HK-2 (cell line): Measurements from ENCODE around the gene AJAP1.
A peak's percentile ranks its signal among the peaks of the same experiment; 100 is the strongest.

Experiments
- DNase-seq: peaks from one replicate; pipeline ENCODE4 v3.0.0-alpha.2; 2018; ENCODE audit not compliant: unreplicated experiment

The AJAP1 gene

DNA sequence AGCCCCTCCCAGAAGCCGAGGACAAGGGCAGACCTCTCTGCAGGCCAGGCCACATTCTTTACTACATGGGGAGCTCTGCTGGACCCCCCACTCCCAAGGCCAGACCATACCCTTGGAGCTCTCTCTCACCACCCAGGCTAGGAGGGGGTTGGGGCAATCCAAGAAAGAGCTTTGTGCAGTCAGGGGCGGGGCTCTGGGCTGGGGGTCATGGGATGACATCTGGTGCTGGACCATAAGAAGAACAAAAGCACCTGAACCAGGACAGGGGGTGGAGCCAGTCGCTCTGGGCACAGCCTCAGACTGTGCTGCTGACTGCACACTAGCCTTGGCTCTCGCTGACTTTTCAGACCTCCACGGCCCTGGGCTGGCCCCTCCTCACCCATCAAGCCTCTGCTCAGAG lies 23.1 kb upstream of the AJAP1 start:
- no peak for DNase-seq

DNA sequence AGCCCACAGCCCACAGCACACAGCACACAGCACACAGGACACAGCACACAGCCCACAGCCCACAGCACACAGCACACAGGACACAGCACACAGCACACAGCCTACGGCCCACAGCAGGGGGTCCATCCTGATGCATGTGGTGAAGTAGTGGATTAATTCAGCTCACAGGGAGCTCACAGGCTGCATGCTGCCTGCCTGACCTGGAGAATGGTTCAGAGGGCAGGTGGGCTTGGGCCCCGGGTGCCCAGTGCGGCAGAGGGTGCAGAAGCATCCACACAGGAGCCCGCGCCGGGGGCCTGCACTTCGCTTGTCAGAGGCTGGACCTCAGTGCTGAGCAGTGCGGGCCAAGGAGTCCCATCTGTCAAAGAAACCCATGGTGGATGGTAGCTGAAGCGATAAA lies 21.1 kb upstream of the AJAP1 start:
- no peak for DNase-seq

- DNase-seq: no peak
Measured at GRCh38 chr1:4634156-4634792, 20.1 kb upstream of the AJAP1 start.

DNA sequence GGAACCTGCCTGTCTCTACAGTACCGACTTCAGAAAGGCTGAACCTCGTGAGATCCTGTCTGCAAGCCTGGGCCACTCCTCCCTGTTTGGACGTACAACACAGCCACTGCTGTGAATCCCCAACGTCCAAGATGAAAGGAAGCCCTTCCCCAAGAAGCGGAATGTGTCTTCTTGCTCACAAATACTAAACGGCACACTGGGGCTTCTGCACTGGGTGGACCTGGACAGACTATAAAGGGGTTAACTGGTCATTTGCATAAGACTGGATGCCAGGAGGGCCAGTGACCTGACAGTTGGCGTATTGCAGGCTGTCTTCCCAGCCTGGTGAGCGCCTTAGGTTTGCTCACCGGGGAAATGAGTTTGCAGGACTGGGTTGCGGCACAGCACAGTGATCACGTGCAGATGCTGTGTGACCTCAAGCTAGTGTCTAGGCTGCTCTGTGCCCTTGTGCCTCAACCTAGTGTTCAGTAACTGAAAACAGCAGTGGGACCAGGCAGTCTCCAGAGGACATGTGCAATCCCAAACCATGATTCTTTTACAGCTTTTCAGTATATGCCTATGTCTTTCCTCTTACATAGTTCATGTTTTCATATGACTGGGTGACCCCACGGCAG lies 19.5 kb upstream of the AJAP1 start:
- no peak for DNase-seq

DNA sequence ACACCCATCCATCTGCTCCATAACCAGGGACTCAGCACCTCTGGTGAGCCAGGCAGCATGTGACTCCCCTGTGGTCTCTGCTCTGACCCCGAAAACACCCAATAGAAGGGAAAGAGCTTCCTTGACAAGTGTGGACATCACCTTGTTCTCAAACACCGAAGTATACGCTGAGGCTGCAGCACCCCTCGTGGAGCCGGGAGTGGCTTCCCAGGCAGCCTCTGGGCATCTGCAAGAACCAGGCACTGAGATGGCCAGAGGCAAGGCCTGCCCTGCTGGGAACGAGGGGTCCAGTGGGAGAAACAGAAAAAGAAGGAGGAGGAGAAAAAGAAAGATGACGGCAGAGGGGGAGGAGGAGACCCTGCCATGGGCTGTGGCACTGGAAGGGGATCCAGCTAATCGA lies 18.2 kb upstream of the AJAP1 start:
- no peak for DNase-seq

GRCh38 chr1:4636644-4637380 lies 17.6 kb upstream of the AJAP1 start:
- DNase-seq: no peak

GRCh38 chr1:4637616-4638344 lies 16.6 kb upstream of the AJAP1 start:
- DNase-seq: no peak

DNA sequence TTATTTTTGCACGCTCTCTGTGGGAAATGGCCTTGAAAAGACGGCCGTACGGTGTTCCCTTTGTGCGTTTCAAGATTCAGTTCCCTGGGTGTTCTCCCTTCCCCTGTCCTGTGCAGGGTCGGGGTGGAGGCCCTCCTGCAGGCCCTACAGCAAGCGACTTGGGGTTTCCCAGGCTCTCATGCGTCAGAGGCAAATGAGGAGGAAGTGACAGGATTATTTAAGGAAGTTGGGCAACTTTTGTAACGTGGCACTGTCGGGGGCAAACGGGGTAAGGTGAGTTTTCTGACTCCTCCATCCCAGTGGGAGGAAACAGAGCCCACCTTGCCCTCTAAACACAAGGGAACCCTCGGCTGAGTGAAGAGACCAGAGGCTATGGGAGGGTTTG lies 16.1 kb upstream of the AJAP1 start:
- no peak for DNase-seq

DNA sequence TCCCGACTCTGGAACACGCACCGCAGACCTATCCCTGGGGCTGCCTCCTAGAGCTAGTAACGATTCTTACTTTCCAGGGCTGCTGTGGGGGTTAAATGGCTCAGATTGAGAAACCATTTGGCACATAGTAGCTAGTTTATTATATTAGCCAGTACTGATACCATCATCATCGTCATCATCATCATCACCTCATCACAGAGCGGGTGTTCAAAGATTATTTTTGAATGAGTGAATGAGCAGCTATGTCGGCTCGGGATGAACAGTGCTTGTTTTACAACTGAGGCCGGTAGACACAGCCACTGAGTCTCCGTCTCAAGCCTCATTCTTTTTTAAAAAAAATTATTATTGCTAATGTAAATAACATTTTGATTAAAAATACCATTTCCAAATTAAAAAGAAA lies 13.5 kb upstream of the AJAP1 start:
- no peak for DNase-seq

- no peak for DNase-seq
Measured at GRCh38 chr1:4647391-4647790, 7.0 kb upstream of the AJAP1 start.

GRCh38 chr1:4648657-4649056 lies 5.8 kb upstream of the AJAP1 start:
- DNase-seq: no peak

GRCh38 chr1:4650481-4650880 lies 3.9 kb upstream of the AJAP1 start:
- peak; percentile 36 for DNase-seq

GRCh38 chr1:4650981-4651380 lies 3.4 kb upstream of the AJAP1 start:
- no peak for DNase-seq

GRCh38 chr1:4652631-4653327 lies 1.6 kb upstream of the AJAP1 start:
- peak; percentile 41 for DNase-seq

DNA sequence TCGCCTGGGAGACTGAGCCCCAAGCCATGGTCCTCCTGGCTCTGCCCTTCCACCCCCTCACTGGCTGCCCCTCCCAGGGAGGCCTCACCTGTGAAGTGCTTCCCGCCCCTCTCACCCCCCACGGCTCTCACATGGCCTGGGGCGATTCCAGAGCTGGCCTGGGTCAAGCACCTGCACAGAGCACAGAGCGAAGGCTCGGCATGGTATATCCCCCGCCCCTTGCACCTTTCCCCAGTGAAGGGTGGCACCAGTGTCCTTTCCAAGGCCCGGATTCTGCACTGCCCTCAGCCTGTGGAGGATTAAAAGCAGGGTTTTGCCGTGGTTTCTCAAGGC lies 1.1 kb upstream of the AJAP1 start:
- no peak for DNase-seq

- no peak for DNase-seq
Measured at GRCh38 chr1:4654764-4655673, 610 bp downstream of the AJAP1 start.

GRCh38 chr1:4655674-4656532 lies 1.5 kb downstream of the AJAP1 start:
- DNase-seq: peak; percentile 27

- DNase-seq: no peak
Measured at GRCh38 chr1:4656533-4657140, 2.2 kb downstream of the AJAP1 start.

DNA sequence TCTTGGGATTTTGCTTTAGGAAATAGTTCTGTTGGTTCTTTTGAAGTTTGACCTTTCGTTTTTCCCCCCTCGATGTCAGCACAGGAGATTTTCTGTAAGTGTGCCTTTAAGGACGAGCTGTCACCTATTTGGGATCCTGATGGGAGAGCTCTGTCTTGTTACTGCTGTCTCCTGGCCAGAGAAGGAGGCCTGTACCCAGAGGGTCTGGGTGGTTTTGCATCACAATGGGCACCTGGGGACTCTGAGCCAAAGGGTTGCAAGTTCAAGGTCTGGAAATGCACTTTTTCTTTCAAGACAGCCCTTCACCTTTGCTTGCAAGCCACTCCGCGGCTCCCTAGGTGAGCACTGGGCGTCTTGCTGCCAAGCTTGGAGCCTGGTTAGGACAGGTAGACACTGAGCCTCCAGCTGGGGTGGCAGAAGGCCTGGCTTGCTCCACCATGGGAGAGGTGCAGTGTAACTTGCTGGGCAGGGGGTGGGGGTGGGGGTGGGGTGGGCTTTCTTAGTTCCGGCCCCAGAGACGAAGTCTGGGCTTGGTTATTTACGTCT lies 2.9 kb downstream of the AJAP1 start:
- no peak for DNase-seq
